Endodermal cell (in vitro differentiated cells): Measurements from ENCODE around the gene CLDN14. TPM values are rescaled to one million over a fixed set of nuclear protein-coding genes. Genes with fewer than 3 reads are reported as not detected.

Experiments
- DNase-seq: peaks from one replicate; pipeline ENCODE4 v3.0.0-alpha.2; 2017
- H3K27ac ChIP-seq: 2 replicates; pipeline ENCODE4 v1.5.1; 2013; ENCODE audit warnings: mild to moderate bottlenecking, low read depth, low read length, moderate library complexity
- H3K27me3 ChIP-seq: 2 replicates; pipeline ENCODE4 v1.6.1; 2013; ENCODE audit warnings: mild to moderate bottlenecking, low read length, moderate library complexity; ENCODE audit not compliant: insufficient read depth, control insufficient read depth, poor library complexity, severe bottlenecking
- H3K36me3 ChIP-seq: 2 replicates; pipeline ENCODE4 v1.7.0; 2013; ENCODE audit warnings: mild to moderate bottlenecking, low read length, moderate library complexity; ENCODE audit not compliant: control insufficient read depth, insufficient read depth
- H3K4me1 ChIP-seq: one replicate; pipeline ENCODE4 v1.7.0; 2013; ENCODE audit warnings: low read length; ENCODE audit not compliant: control insufficient read depth, insufficient read depth
- H3K4me3 ChIP-seq: 2 replicates; pipeline ENCODE4 v1.5.1; 2013; ENCODE audit warnings: mild to moderate bottlenecking, low read length, moderate library complexity
- H3K9ac ChIP-seq: 2 replicates; pipeline ENCODE4 v1.6.1; 2013; ENCODE audit warnings: mild to moderate bottlenecking, low read length, moderate library complexity; ENCODE audit not compliant: poor library complexity, severe bottlenecking; ENCODE audit errors: extremely low read depth
- H3K9me3 ChIP-seq: 2 replicates; pipeline ENCODE4 v1.6.1; 2013; ENCODE audit warnings: mild to moderate bottlenecking, low read length, moderate library complexity; ENCODE audit not compliant: control insufficient read depth
- H3K27ac Mint-ChIP-seq: 2 replicates; pipeline ENCODE4 v1.8.0; 2020; ENCODE audit warnings: mixed read lengths
- H3K27me3 Mint-ChIP-seq: 2 replicates; pipeline ENCODE4 v1.8.0; 2021; ENCODE audit warnings: mild to moderate bottlenecking, mixed read lengths; ENCODE audit not compliant: insufficient read depth
- H3K36me3 Mint-ChIP-seq: 2 replicates; pipeline ENCODE4 v1.8.0; 2020; ENCODE audit warnings: low read depth, mixed read lengths
- H3K4me1 Mint-ChIP-seq: 2 replicates; pipeline ENCODE4 v1.8.0; 2020; ENCODE audit warnings: mixed read lengths
- H3K4me3 Mint-ChIP-seq: 2 replicates; pipeline ENCODE4 v1.8.0; 2020; ENCODE audit warnings: mild to moderate bottlenecking, moderate library complexity, mixed read lengths
- H3K9me3 Mint-ChIP-seq: 2 replicates; pipeline ENCODE4 v1.8.0; 2020; ENCODE audit warnings: mild to moderate bottlenecking, mixed read lengths
- WGBS, 2 experiments: methylation state at CpG; one replicate each; pipeline versions ENCODE4 v1.1.5 to v1.1.7; 2013; ENCODE audit warnings: missing lambda C conversion rate in 2 of 2, mixed read lengths in 1 of 2; ENCODE audit not compliant: insufficient coverage in 1 of 2, insufficient read length in 1 of 2; 5-methylcytosine and 5-hydroxymethylcytosine counted together
- total RNA-seq, 2 donors: library from RNA; stranded (reverse); fragmentation: NEBNext Ultra II Directional in 1 of 2; extraction: Animal tissue kit (Norgen Biotek cat#: 25700) in 1 of 2; gene quantifications; 2 replicates in 1 of 2; 3 replicates in 1 of 2; pipeline ENCODE4 v1.2.1, GENCODE V29; 2021
- TF ChIP-seq, protein P1 (sequence below): fragments of 200-600 bp; sonication (generic); conservative IDR thresholded peaks from 2 replicates; pipeline ENCODE4 v1.5.0; 2021; ENCODE audit warnings: antibody characterized with exemption, mild to moderate bottlenecking

CLDN14 gene
- total RNA-seq, 2 donors from 2014 or later, result not detected

DNA sequence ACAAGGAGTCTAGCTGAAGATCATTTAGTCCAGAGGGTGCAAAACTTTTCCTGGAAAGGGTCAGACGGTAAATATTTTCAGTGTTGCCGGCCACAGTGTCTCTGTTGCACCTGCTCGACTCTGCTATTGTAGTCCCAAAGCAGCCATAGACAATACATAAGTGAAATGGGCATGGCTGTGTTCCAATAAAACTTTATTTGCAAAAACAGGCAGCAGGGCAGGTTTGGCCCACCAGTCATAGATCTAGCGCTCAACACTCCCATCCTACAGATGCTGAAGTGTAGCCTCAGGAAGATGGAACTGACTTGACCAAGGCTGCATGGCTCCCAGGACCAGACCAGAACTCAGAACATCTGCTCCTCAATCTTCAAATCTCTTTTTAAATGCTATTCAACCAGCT lies 46.2 kb upstream of the CLDN14 start:
- peaks cover 4% of the 10 kb centered on the region for H3K27me3 Mint-ChIP-seq
- Histone ChIP-seq H3K27me3 (no peaks in the 10 kb centered on the region), H3K27ac (no peak overlapping the region), H3K9ac (no peak overlapping the region), H3K4me1 (no peaks in the 10 kb centered on the region), H3K4me3 (no peak overlapping the region), H3K36me3 (no peaks in the 10 kb centered on the region), H3K9me3 (no peaks in the 10 kb centered on the region)
- 86 to 92% methylated on average over 4 of the region's 4 CpGs for WGBS, 2 experiments
- H3K9me3 Mint-ChIP-seq, result no peaks in the 10 kb centered on the region
- H3K36me3 Mint-ChIP-seq, result no peaks in the 10 kb centered on the region
- TF ChIP-seq, protein P1, sequence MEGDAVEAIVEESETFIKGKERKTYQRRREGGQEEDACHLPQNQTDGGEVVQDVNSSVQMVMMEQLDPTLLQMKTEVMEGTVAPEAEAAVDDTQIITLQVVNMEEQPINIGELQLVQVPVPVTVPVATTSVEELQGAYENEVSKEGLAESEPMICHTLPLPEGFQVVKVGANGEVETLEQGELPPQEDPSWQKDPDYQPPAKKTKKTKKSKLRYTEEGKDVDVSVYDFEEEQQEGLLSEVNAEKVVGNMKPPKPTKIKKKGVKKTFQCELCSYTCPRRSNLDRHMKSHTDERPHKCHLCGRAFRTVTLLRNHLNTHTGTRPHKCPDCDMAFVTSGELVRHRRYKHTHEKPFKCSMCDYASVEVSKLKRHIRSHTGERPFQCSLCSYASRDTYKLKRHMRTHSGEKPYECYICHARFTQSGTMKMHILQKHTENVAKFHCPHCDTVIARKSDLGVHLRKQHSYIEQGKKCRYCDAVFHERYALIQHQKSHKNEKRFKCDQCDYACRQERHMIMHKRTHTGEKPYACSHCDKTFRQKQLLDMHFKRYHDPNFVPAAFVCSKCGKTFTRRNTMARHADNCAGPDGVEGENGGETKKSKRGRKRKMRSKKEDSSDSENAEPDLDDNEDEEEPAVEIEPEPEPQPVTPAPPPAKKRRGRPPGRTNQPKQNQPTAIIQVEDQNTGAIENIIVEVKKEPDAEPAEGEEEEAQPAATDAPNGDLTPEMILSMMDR, result no peak
- H3K4me1 Mint-ChIP-seq, result peaks cover 3% of the 10 kb centered on the region
- H3K4me3 Mint-ChIP-seq, result no peak overlapping the region
- no peak for DNase-seq
- H3K27ac Mint-ChIP-seq, result no peak overlapping the region

DNA sequence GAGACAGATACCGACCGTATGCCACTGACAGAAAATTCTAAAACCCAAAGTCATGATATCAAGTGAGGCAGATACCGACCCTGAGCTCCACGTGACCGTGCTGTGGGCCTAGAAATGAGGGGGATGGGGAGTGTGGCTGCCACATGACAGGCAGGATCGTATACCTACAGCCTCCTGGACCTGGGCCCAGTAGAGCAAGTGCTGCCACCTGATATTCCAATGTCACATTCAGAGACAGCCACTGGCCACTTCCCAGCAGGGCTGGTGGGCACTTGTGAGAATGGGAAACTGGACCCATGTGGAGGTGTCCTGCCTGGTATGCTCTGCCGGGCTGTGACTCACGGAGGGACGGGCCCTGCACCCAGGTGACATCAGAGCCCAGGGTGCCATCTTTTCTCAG lies 44.6 kb upstream of the CLDN14 start:
- 93 to 99% methylated on average over 7 to 8 of the region's 9 CpGs for WGBS, 2 experiments
- Histone ChIP-seq H3K9ac (no peak overlapping the region), H3K4me3 (no peak overlapping the region), H3K36me3 (no peaks in the 10 kb centered on the region), H3K9me3 (no peaks in the 10 kb centered on the region), H3K27ac (no peak overlapping the region), H3K27me3 (no peaks in the 10 kb centered on the region), H3K4me1 (no peaks in the 10 kb centered on the region)
- H3K4me3 Mint-ChIP-seq, result no peak overlapping the region
- H3K4me1 Mint-ChIP-seq, result peaks cover 3% of the 10 kb centered on the region
- TF ChIP-seq, protein P1, result no peak
- H3K36me3 Mint-ChIP-seq, result no peaks in the 10 kb centered on the region
- H3K9me3 Mint-ChIP-seq, result peaks cover 7% of the 10 kb centered on the region
- DNase-seq, result no peak
- no peak overlapping the region for H3K27ac Mint-ChIP-seq
- peaks cover 9% of the 10 kb centered on the region for H3K27me3 Mint-ChIP-seq

DNA sequence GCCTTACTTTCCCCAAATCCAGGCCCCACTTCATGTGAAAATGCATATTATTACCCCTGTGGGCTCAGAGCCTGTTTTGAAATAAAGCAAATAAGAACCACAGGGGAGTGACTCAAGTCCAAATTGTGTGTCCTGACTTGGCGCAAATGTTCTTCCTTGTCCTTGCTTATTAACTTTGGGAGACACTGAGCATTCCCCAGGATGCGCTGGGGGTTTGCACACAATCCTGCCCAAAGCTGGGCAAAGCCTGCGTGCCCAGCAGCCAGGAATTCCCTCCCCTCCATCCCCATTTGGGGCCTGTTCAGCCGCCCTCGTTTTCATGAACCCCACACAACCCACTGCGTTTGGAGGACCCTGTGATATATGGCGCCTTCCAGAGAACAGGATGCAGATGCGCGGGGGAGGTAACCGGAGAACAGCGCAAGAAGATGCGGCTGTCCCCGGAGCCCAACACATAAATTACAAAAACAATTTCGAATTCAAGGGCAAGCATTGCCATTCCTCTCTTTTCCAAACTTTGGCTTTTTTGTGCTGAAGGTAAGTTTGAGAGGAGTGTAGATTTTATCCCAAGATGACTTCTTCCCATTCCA lies 42.4 kb upstream of the CLDN14 start:
- H3K4me3 Mint-ChIP-seq, result no peak overlapping the region
- H3K4me3 ChIP-seq, result no peak overlapping the region
- DNase-seq, result no peak
- H3K27me3 ChIP-seq, result no peaks in the 10 kb centered on the region
- peaks cover 9% of the 10 kb centered on the region for H3K27me3 Mint-ChIP-seq
- no peaks in the 10 kb centered on the region for H3K4me1 ChIP-seq
- no peaks in the 10 kb centered on the region for H3K9me3 ChIP-seq
- no peaks in the 10 kb centered on the region for H3K36me3 Mint-ChIP-seq
- no peak overlapping the region for H3K9ac ChIP-seq
- no peaks in the 10 kb centered on the region for H3K36me3 ChIP-seq
- WGBS, 2 experiments, result 87 to 94% methylated on average over 9 to 14 of the region's 14 CpGs
- peaks cover 3% of the 10 kb centered on the region for H3K4me1 Mint-ChIP-seq
- no peak overlapping the region for H3K27ac Mint-ChIP-seq
- H3K27ac ChIP-seq, result no peak overlapping the region
- peaks cover 7% of the 10 kb centered on the region for H3K9me3 Mint-ChIP-seq
- TF ChIP-seq, protein P1, result no peak
